ENCODE data around the gene IDI1. TPM values are rescaled to one million over a fixed set of nuclear protein-coding genes. Genes with fewer than 3 reads are reported as not detected.

IDI1 gene
- total RNA-seq, 1 experiment from 2014 or later = 30.2 TPM

GRCh38 chr10:997266-998022, 51.5 kb downstream of the IDI1 start:
- Histone ChIP-seq H3K4me3 (ENCODE audit: low read length) (no peak overlapping the region), H4K20me1 (ENCODE audit: low read length) (0 out of 2 replicates have a peak, but pooled peaks cover 4% of the 10 kb centered on the region), H3K9ac (ENCODE audit: low read length) (no peak overlapping the region), H3K36me3 (ENCODE audit: low read depth, low read length) (peaks cover 56% of the 10 kb centered on the region), H3K27me3 (ENCODE audit: low read length) (no peaks in the 10 kb centered on the region), H3F3A (ENCODE audit: low read length, unreplicated experiment) (no peaks in the 10 kb centered on the region), H3K79me2 (ENCODE audit: low read length) (peaks cover 37% of the 10 kb centered on the region), H2AFZ (ENCODE audit: low read length) (no peak overlapping the region), H3K9me3 (ENCODE audit: low read length) (no peaks in the 10 kb centered on the region), H3K4me1 (ENCODE audit: insufficient read depth, low read length) (no peaks in the 10 kb centered on the region), H3K9me2 (replicated peaks; ENCODE audit: low read length) (no peaks in the 10 kb centered on the region), H3K4me2 (ENCODE audit: low read length) (no peak overlapping the region), H3K27ac (ENCODE audit: low read length) (no peak overlapping the region)
- ChIA-PET POLR2A (ENCODE audit: unreplicated experiment) (no interaction called here), CTCF (no interaction called here)
- TF ChIP-seq EZH2phosphoT487 (IDR thresholded peaks at IDR 0.05; ENCODE audit: borderline replicate concordance, low read length) = no peak
- no peak for TF ChIP-seq EZH2 (IDR thresholded peaks at IDR 0.05; ENCODE audit: low read length, unreplicated experiment)
- TF ChIP-seq CTCF (conservative IDR thresholded peaks at IDR 0.05; ENCODE audit: low read depth, low read length) = no peak
- ATAC-seq (no peak), DNase-seq (no peak)
- no TSS peak for BruUV-seq (replicated peaks)
- intact Hi-C loops (cut with micrococcal nuclease) = no loop called here

- Histone ChIP-seq H3K36me3 (ENCODE audit: low read depth, low read length) (peaks cover 48% of the 10 kb centered on the region), H3K9me2 (replicated peaks; ENCODE audit: low read length) (no peaks in the 10 kb centered on the region), H2AFZ (ENCODE audit: low read length) (no peak overlapping the region), H3K4me3 (ENCODE audit: low read length) (no peak overlapping the region), H3K27ac (ENCODE audit: low read length) (no peak overlapping the region), H3K4me1 (ENCODE audit: insufficient read depth, low read length) (no peaks in the 10 kb centered on the region), H4K20me1 (ENCODE audit: low read length) (peaks cover 8% of the 10 kb centered on the region), H3K27me3 (ENCODE audit: low read length) (no peaks in the 10 kb centered on the region), H3F3A (ENCODE audit: low read length, unreplicated experiment) (no peaks in the 10 kb centered on the region), H3K4me2 (ENCODE audit: low read length) (no peak overlapping the region), H3K9ac (ENCODE audit: low read length) (no peak overlapping the region), H3K9me3 (ENCODE audit: low read length) (no peaks in the 10 kb centered on the region), H3K79me2 (ENCODE audit: low read length) (peaks cover 40% of the 10 kb centered on the region)
- TF ChIP-seq CTCF (conservative IDR thresholded peaks at IDR 0.05; ENCODE audit: low read depth, low read length) (no peak), EZH2 (IDR thresholded peaks at IDR 0.05; ENCODE audit: low read length, unreplicated experiment) (no peak), EZH2phosphoT487 (IDR thresholded peaks at IDR 0.05; ENCODE audit: borderline replicate concordance, low read length) (no peak)
- ATAC-seq (no peak), DNase-seq (no peak)
- no TSS peak for BruUV-seq (replicated peaks)
- intact Hi-C loops (cut with micrococcal nuclease) = no loop called here
- CTCF ChIA-PET = no interaction called here
- POLR2A ChIA-PET (ENCODE audit: unreplicated experiment) = no interaction called here
These were observed 52.9 kb downstream of the IDI1 start for GRCh38 chr10:996031-996430.

- Histone ChIP-seq H3K9me3 (ENCODE audit: low read length) (no peaks in the 10 kb centered on the region), H3K9me2 (replicated peaks; ENCODE audit: low read length) (no peaks in the 10 kb centered on the region), H4K20me1 (ENCODE audit: low read length) (peaks cover 13% of the 10 kb centered on the region), H3K36me3 (ENCODE audit: low read depth, low read length) (peaks cover 43% of the 10 kb centered on the region), H3K9ac (ENCODE audit: low read length) (no peak overlapping the region), H3K4me1 (ENCODE audit: insufficient read depth, low read length) (no peaks in the 10 kb centered on the region), H3K27ac (ENCODE audit: low read length) (no peak overlapping the region), H3K27me3 (ENCODE audit: low read length) (no peaks in the 10 kb centered on the region), H3K4me3 (ENCODE audit: low read length) (no peak overlapping the region), H3K79me2 (ENCODE audit: low read length) (peaks cover 41% of the 10 kb centered on the region), H3K4me2 (ENCODE audit: low read length) (no peak overlapping the region), H3F3A (ENCODE audit: low read length, unreplicated experiment) (no peaks in the 10 kb centered on the region), H2AFZ (ENCODE audit: low read length) (no peak overlapping the region)
- ChIA-PET CTCF (no interaction called here), POLR2A (ENCODE audit: unreplicated experiment) (no interaction called here)
- no peak for ATAC-seq
- no TSS peak for BruUV-seq (replicated peaks)
- intact Hi-C loops (cut with micrococcal nuclease) = no loop called here
- no peak for TF ChIP-seq EZH2phosphoT487 (IDR thresholded peaks at IDR 0.05; ENCODE audit: borderline replicate concordance, low read length)
- TF ChIP-seq EZH2 (IDR thresholded peaks at IDR 0.05; ENCODE audit: low read length, unreplicated experiment) = no peak
- no peak for TF ChIP-seq CTCF (conservative IDR thresholded peaks at IDR 0.05; ENCODE audit: low read depth, low read length)
- no peak for DNase-seq
These were observed 53.4 kb downstream of the IDI1 start for GRCh38 chr10:995559-995926.

Data from PC-3 (cell line).